Breast epithelium (tissue), 3 donors: ENCODE measurements around the gene MCOLN2.

ENCODE experiments used
- POLR2AphosphoS5 ChIP-seq, 3 donors: sonication (generic); formaldehyde crosslinking; IDR thresholded peaks; one replicate each; pipeline ENCODE4 v1.6.1; 2017; ENCODE audit warnings: antibody characterized with exemption in 3 of 3
- TF ChIP-seq, protein P1 (sequence below), 3 donors: fragments of 450-650 bp; IDR thresholded peaks; one replicate each; pipeline ENCODE4 v1.5.1; 2016 to 2017; ENCODE audit warnings: antibody characterized with exemption in 3 of 3, mild to moderate bottlenecking in 3 of 3, moderate library complexity in 3 of 3

DNA sequence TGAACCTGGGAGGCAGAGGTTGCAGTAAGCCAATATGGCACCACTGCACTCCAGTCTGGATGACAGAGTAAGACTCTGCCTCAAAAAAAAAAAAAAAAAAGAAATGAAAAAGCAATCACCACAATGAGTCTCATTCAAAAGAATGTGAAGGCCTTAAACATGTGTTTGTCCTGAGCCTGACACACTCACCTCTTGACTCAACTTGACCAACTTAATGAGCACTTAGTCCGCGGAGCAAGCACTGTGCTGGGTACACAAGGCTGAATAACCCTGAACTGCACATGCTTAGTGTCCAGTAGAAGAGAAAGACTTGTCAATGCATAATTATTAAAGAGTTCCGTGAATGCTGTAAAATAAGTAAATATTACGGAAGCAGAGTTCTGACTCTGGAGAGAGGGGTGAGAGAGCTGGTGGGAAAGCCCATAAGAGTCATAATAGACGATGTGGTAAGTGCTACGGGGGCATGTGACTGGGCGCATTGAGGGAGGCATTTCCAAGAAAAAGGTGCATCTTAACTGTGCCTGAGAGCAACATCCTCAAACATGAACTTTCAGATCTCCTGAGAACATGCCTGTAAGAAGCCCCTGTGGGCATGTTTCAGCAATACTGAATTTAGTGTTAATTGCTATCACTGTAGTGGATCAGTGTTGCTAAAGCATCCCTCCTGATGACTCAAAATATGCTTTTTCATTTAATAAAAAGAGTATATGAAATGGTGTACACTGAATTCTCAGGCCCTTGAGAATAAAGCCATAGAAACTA is 27.2 kb downstream of the MCOLN2 start:
- TF ChIP-seq, protein P1, sequence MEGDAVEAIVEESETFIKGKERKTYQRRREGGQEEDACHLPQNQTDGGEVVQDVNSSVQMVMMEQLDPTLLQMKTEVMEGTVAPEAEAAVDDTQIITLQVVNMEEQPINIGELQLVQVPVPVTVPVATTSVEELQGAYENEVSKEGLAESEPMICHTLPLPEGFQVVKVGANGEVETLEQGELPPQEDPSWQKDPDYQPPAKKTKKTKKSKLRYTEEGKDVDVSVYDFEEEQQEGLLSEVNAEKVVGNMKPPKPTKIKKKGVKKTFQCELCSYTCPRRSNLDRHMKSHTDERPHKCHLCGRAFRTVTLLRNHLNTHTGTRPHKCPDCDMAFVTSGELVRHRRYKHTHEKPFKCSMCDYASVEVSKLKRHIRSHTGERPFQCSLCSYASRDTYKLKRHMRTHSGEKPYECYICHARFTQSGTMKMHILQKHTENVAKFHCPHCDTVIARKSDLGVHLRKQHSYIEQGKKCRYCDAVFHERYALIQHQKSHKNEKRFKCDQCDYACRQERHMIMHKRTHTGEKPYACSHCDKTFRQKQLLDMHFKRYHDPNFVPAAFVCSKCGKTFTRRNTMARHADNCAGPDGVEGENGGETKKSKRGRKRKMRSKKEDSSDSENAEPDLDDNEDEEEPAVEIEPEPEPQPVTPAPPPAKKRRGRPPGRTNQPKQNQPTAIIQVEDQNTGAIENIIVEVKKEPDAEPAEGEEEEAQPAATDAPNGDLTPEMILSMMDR (IDR thresholded peaks at IDR 0.05): no peak
- TF ChIP-seq POLR2AphosphoS5 (IDR thresholded peaks at IDR 0.05): no peak
